Muscle of leg (tissue), 11 donors: ENCODE data around the gene KIF26B. TPM values are rescaled to one million over a fixed set of nuclear protein-coding genes. Genes with fewer than 3 reads are reported as not detected.
A peak's percentile ranks its signal among the peaks of the same experiment; 100 is the strongest.

Source experiments
- DNase-seq: peaks from one replicate; pipeline ENCODE4 v3.0.0; 2013
- H3K27ac ChIP-seq: one replicate; pipeline ENCODE4 v1.5.1; 2013; ENCODE audit warnings: mild to moderate bottlenecking, low read length, control low read depth
- H3K27me3 ChIP-seq: one replicate; pipeline ENCODE4 v1.6.1; 2013; ENCODE audit warnings: low read length; ENCODE audit not compliant: control insufficient read depth, insufficient read depth
- H3K36me3 ChIP-seq: one replicate; pipeline ENCODE4 v1.6.1; 2013; ENCODE audit warnings: low read length; ENCODE audit not compliant: control insufficient read depth, insufficient read depth
- H3K4me1 ChIP-seq: one replicate; pipeline ENCODE4 v1.6.1; 2013; ENCODE audit warnings: low read length; ENCODE audit not compliant: control insufficient read depth, insufficient read depth
- H3K4me3 ChIP-seq: one replicate; pipeline ENCODE4 v1.5.1; 2013; ENCODE audit warnings: low read length, control low read depth
- H3K9me3 ChIP-seq: replicated peaks from 2 replicates; pipeline ENCODE4 v1.6.1; 2013; ENCODE audit warnings: low read depth, low read length; ENCODE audit not compliant: control insufficient read depth
- WGBS: methylation state at CpG from one replicate; pipeline ENCODE4 v1.1.5; 2013; ENCODE audit warnings: missing lambda C conversion rate; ENCODE audit not compliant: insufficient coverage; 5-methylcytosine and 5-hydroxymethylcytosine counted together
- polyA plus RNA-seq, 8 donors: library from polyadenylated mRNA; unstranded; fragments of 120-200 nt; gene quantifications; one replicate each; pipeline versions ENCODE4 v1.2.1 to v1.2.3, GENCODE V29; 2013; ENCODE audit warnings: inconsistent platforms in 1 of 8, low replicate concordance in 1 of 8; ENCODE audit not compliant: insufficient read length in 8 of 8, insufficient read depth in 1 of 8
- total RNA-seq: library from RNA; stranded (reverse); fragments of 120-200 nt; gene quantifications from one replicate; pipeline ENCODE4 v1.2.4, GENCODE V29; 2013

KIF26B gene
- total and polyA plus RNA-seq, 9 donors, result 0.89 to 2.4 (median 1.0) TPM

DNA sequence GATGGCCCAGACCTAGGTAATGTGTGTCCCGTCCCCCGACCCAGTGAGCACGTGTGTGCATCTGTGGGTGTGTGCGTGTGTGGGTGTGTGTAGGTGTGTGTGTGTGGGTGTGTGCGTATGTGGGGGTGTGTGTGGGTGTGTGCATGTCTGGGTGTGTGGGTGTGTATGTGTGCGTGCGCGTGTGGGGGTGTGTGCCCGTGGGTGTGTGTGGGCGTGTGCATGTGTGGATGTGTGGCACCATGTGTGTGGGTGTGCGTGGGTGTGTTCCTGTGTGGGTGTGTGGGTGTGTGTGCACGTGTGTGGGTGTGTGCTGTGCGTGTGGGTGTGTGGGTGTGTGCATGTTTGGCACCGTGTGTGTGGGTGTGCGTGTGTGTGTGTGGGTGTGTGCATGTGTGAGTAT is 309.5 kb downstream of the KIF26B start:
- no peak for DNase-seq
- Histone ChIP-seq H3K36me3 (no peaks in the 10 kb centered on the region), H3K27ac (no peak overlapping the region), H3K4me1 (no peaks in the 10 kb centered on the region), H3K9me3 (no peaks in the 10 kb centered on the region), H3K4me3 (no peak overlapping the region), H3K27me3 (peaks cover 5% of the 10 kb centered on the region)
- WGBS, result 93% methylated on average over 14 of the region's 15 CpGs

DNA sequence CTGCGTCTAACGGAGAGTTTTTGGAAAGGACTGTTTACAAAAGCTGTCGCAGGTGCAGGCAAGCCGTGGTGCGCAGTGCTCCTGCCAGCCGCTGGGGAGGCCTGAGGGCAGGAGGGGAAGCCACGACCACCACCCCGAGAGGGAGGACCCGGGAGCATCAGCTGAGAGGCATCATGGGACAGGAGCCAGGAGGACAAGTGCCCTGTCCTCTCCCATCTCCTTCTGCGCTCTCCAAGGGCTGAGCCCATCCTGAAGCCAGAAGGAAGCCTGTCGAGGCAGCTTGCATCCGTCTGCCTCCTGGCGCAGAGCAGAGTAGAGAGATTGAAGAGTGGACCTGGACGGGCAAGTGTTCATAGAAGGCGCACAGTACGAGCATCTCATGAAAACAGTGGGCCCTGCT is 310.9 kb downstream of the KIF26B start:
- no peak overlapping the region for H3K4me3 ChIP-seq
- 64% methylated on average over 9 of the region's 16 CpGs for WGBS
- H3K9me3 ChIP-seq, result no peaks in the 10 kb centered on the region
- no peak for DNase-seq
- no peaks in the 10 kb centered on the region for H3K4me1 ChIP-seq
- peaks cover 5% of the 10 kb centered on the region for H3K27me3 ChIP-seq
- no peak overlapping the region for H3K27ac ChIP-seq
- no peaks in the 10 kb centered on the region for H3K36me3 ChIP-seq

DNA sequence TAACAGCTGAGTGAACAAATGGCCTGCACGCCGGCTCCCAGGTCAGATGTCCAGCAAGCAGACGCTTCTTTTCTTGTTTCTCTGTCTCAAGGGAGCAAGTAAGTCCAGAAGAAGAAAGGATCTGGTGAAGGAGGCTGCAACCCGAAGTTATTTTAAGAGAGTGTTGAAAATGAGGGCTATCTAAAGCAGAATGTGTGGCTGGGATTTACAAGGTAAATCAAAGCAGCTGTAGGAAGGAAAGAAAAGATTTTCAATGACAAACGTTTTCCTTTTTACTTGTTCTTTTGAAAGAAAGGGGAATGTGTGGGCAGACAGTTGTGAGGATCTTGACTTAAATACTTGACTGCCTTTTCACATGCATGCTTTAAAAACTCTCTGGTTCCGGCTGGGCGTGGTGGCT is 311.5 kb downstream of the KIF26B start:
- WGBS, result 17% methylated on average over 4 of the region's 7 CpGs
- DNase-seq, result peak; percentile 34
- Histone ChIP-seq H3K4me3 (no peak overlapping the region), H3K9me3 (no peaks in the 10 kb centered on the region), H3K27me3 (peaks cover under 1% of the 10 kb centered on the region), H3K36me3 (no peaks in the 10 kb centered on the region), H3K4me1 (no peaks in the 10 kb centered on the region), H3K27ac (no peak overlapping the region)

DNA sequence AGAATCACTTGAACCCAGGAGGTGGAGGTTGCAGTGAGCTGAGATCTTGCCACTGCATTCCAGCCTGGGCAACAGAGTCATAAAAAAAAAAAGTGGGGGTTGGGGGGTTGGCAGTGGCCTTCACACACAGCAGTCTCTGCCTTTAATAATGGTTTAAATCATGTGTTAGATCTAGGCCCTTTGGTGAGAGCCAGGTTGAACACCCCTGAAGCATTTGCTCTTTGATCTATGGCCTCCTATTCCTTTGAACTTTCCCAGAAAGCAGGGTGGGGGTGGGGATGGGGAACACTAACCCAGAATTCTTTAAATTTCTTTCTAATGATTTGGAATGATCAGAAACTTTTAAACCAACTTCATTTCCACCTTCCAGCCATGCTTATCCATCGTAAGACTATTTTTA is 313.0 kb downstream of the KIF26B start:
- Histone ChIP-seq H3K4me1 (no peaks in the 10 kb centered on the region), H3K36me3 (no peaks in the 10 kb centered on the region), H3K27me3 (no peaks in the 10 kb centered on the region), H3K27ac (no peak overlapping the region), H3K9me3 (no peaks in the 10 kb centered on the region), H3K4me3 (no peak overlapping the region)
- DNase-seq, result no peak
- no CpG with 5 or more reads among the region's 1 CpG for WGBS

DNA sequence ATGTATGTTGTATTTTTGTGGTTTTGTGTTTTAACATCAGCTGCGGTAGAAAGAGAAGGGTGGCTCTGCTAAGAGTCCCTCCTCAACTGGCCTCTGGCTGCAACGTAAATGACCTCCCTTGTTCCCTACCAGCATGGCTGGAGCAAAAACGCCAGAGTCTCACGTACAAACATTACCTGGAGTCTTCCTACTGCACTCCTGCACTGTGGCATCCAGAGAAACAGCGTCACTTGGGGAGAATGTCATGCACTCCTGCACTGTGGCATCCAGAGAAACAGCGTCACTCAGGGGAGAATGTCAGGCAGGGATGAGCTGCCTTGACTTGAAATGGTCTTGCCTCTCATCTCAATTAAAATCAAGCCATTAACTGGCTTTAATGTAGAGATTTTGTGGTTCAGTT is 314.2 kb downstream of the KIF26B start:
- 56% methylated on average over 3 of the region's 6 CpGs for WGBS
- H3K4me1 ChIP-seq, result no peaks in the 10 kb centered on the region

DNA sequence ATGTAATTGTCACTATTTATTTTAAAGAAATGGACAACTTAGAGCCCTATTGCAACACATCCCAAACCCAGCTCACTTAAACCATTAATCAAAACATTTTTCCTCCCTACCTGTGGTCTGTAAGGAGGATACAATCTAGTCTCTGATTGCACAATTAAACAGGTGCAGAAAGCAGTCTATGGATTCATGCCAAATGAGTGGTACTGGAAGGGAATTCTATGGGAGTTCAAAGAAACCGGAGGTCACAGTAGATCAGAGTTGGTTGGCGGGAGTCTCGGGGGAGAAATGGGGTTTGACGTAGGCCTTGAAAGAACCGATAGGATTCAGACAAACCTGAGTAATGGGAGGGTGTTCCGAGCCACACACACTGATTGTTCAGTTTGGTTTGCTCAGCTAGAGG is 314.9 kb downstream of the KIF26B start:
- H3K4me3 ChIP-seq, result no peak overlapping the region
- 86% methylated on average over 5 of the region's 6 CpGs for WGBS
- DNase-seq, result no peak
- no peak overlapping the region for H3K27ac ChIP-seq
- H3K9me3 ChIP-seq, result no peaks in the 10 kb centered on the region
- H3K27me3 ChIP-seq, result no peaks in the 10 kb centered on the region
- H3K4me1 ChIP-seq, result no peaks in the 10 kb centered on the region
- H3K36me3 ChIP-seq, result no peaks in the 10 kb centered on the region

More for the DNA sequence above, 314.2 kb downstream of the KIF26B start:
- Histone ChIP-seq H3K4me3 (no peak overlapping the region), H3K27ac (no peak overlapping the region), H3K9me3 (no peaks in the 10 kb centered on the region), H3K27me3 (no peaks in the 10 kb centered on the region), H3K36me3 (no peaks in the 10 kb centered on the region)
- DNase-seq, result no peak

DNA sequence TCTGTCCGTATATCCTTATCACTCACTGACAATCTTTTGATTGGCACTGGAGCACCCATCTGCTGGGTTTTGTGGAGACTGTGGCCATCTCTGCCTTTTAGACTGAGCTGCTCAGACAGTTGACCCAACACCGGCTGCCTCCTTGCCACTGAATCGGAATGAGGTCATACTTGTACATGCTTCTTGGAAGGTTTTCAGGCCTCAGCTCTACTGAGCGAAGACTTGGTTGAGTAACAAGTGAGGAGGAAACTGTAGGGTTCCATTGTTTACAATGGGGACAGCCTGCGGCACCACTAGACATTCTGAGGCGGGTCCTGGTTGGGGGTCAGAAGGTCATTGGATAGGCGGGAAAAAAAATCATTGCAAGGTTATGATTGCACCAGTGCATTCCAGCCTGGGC is 320.3 kb downstream of the KIF26B start:
- Histone ChIP-seq H3K4me3 (no peak overlapping the region), H3K9me3 (no peaks in the 10 kb centered on the region), H3K27ac (no peak overlapping the region), H3K36me3 (no peaks in the 10 kb centered on the region), H3K27me3 (no peaks in the 10 kb centered on the region), H3K4me1 (no peaks in the 10 kb centered on the region)
- WGBS, result 70% methylated on average over 4 of the region's 7 CpGs
- no peak for DNase-seq

DNA sequence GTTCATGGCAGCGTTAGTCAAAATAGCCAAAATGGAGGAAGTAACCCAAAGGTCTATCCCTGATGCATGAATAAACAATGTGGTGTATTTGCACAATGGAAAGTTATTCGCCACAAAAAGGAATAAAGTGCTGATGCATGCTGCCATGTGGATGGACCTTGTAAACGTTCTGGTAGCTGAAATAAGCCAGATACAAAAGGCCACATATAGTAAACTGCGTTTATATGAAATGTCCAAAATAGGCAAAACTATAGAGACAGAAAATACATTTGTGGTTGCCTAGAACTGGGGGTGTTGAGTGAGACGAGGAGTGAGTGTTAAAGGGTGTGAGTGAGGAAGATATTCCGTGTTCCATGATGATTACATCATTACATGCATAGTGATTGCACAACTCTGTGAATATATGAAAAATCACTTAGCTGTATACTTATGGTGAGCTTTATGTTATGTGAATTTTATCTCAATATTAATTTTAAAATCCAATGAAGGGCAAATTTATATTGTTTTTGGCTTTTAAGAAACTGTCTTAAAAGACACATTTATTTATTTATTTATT is 321.3 kb downstream of the KIF26B start:
- WGBS, result 92% methylated on average over 4 of the region's 6 CpGs
- H3K27ac ChIP-seq, result no peak overlapping the region
- no peak for DNase-seq
- no peak overlapping the region for H3K4me3 ChIP-seq
- H3K36me3 ChIP-seq, result no peaks in the 10 kb centered on the region
- H3K9me3 ChIP-seq, result no peaks in the 10 kb centered on the region
- H3K4me1 ChIP-seq, result no peaks in the 10 kb centered on the region
- no peaks in the 10 kb centered on the region for H3K27me3 ChIP-seq

DNA sequence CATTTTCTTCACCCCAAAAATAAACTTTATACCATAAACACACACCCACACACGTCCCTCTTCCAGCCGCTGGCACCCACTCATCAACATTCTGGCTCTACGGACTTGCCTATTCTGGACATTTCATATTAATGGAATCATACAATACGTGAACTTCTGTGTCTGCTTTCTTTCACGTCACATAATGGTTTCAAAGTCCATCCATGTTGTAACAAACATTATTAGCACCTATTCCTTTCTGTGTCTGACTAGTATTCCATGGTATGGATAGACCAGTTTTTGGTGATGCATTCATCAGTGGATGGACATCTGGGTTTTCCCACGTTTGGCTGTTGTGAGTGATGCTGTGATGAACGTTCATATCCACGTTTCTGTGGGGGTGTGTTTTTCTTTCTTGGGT is 323.2 kb downstream of the KIF26B start:
- Histone ChIP-seq H3K9me3 (no peaks in the 10 kb centered on the region), H3K4me3 (no peak overlapping the region), H3K4me1 (no peaks in the 10 kb centered on the region), H3K27ac (no peak overlapping the region), H3K27me3 (no peaks in the 10 kb centered on the region), H3K36me3 (no peaks in the 10 kb centered on the region)
- 73% methylated on average over 5 of the region's 8 CpGs for WGBS
- no peak for DNase-seq

DNA sequence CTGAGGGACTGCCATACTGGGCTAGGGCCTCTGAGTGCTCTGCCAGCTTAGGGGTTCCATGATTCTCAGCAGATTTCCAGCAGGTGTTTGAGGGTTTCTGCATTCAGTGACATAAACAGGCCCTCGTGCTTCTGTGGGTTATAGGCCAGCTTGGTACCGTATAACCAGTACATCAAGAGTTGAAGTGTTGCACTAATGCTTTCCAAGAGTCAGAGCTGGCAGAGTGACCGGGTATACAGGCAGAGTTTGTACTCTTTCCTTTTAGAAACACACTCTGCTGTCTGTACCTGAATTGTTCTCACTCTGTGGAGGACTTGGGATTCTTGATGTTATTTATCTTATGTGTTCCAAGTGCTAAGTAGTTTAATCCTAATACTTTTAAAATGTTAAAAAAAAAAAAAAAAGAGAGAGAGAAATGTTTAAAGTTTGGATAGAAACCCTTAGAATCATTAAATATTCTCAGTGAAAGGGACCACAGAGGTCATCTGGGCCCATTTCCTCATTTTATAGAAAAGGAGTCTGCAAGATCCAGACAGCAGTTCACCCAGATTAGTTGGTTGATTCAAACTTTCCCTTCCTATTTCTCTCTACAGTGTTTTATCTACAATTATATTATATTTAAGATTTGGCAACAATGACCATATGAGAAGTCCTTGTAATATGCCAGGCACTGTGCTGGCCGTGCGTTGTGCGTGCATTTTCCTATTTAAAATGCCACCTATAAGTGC is 325.8 kb downstream of the KIF26B start:
- no peak for DNase-seq
- Histone ChIP-seq H3K27ac (no peak overlapping the region), H3K36me3 (no peaks in the 10 kb centered on the region), H3K4me3 (no peak overlapping the region), H3K9me3 (no peaks in the 10 kb centered on the region), H3K27me3 (no peaks in the 10 kb centered on the region), H3K4me1 (no peaks in the 10 kb centered on the region)
- 57% methylated on average over 2 of the region's 6 CpGs for WGBS
